HG03575 (cell line): ENCODE data around the gene ATP5F1D.
"Not testable (repeated sequence)": the region's sequence is repeated elsewhere in the genome, so short reads cannot be mapped to it uniquely, and the experiment has no call there.

Experiments used
- ATAC-seq: cut with Tn5 transposase; IDR thresholded peaks from one replicate; pipeline ENCODE4 v1.9.1; 2021; ENCODE audit not compliant: unreplicated experiment, insufficient number of reproducible peaks, low FRiP score; ENCODE audit errors: extremely low read depth

ATP5F1D gene

GRCh38 chr19:1240925-1241324, 626 bp upstream of the ATP5F1D start:
- ATAC-seq = no peak

GRCh38 chr19:1243768-1244692, 2.5 kb downstream of the ATP5F1D start:
- no peak for ATAC-seq

GRCh38 chr19:1244693-1245451, 3.3 kb downstream of the ATP5F1D start:
- ATAC-seq = no peak

- ATAC-seq = no peak
Observed at GRCh38 chr19:1245494-1246264, 4.1 kb downstream of the ATP5F1D start.

- not testable (repeated sequence) for ATAC-seq
Observed at GRCh38 chr19:1246265-1247087, 4.9 kb downstream of the ATP5F1D start.

GRCh38 chr19:1247748-1248138, 6.2 kb downstream of the ATP5F1D start:
- no peak for ATAC-seq

GRCh38 chr19:1248139-1248785, 6.7 kb downstream of the ATP5F1D start, which contains the start of gene MIDN:
MIDN (plus strand) TSS chr19:1248583; CDS start chr19:1250297, 1,714 bp downstream.
- no peak for ATAC-seq

- no peak for ATAC-seq
Observed at GRCh38 chr19:1248786-1249297, 7.3 kb downstream of the ATP5F1D start.

- ATAC-seq = no peak
Observed at GRCh38 chr19:1249298-1249989, 7.9 kb downstream of the ATP5F1D start.

GRCh38 chr19:1249990-1250436, 8.5 kb downstream of the ATP5F1D start:
- no peak for ATAC-seq

GRCh38 chr19:1250437-1251260, 9.1 kb downstream of the ATP5F1D start:
- ATAC-seq = no peak

- no peak for ATAC-seq
Observed at GRCh38 chr19:1251330-1252220, 10.0 kb downstream of the ATP5F1D start.

- no peak for ATAC-seq
Observed at GRCh38 chr19:1252221-1252820, 10.8 kb downstream of the ATP5F1D start.

GRCh38 chr19:1252821-1253513, 11.4 kb downstream of the ATP5F1D start:
- no peak for ATAC-seq
